Osteocyte (in vitro differentiated cells): ENCODE measurements around the gene CASP1. TPM values are rescaled to one million over a fixed set of nuclear protein-coding genes. Genes with fewer than 3 reads are reported as not detected.

Source experiments
- DNase-seq: peaks from one replicate; pipeline ENCODE4 v3.0.0; 2021; ENCODE audit warnings: mixed read lengths; ENCODE audit not compliant: unreplicated experiment; ENCODE audit errors: extremely low spot score
- H3K27ac Mint-ChIP-seq: one replicate; pipeline ENCODE4 v1.8.0; 2021; ENCODE audit warnings: mild to moderate bottlenecking, mixed read lengths; ENCODE audit not compliant: unreplicated experiment
- H3K27me3 Mint-ChIP-seq: one replicate; pipeline ENCODE4 v1.8.0; 2021; ENCODE audit warnings: mixed read lengths; ENCODE audit not compliant: unreplicated experiment
- H3K36me3 Mint-ChIP-seq: one replicate; pipeline ENCODE4 v1.8.0; 2021; ENCODE audit warnings: mixed read lengths; ENCODE audit not compliant: unreplicated experiment
- H3K4me1 Mint-ChIP-seq: one replicate; pipeline ENCODE4 v1.8.0; 2021; ENCODE audit warnings: mixed read lengths; ENCODE audit not compliant: unreplicated experiment
- H3K4me3 Mint-ChIP-seq: one replicate; pipeline ENCODE4 v1.8.0; 2021; ENCODE audit warnings: mild to moderate bottlenecking, moderate library complexity, mixed read lengths; ENCODE audit not compliant: unreplicated experiment
- H3K9me3 Mint-ChIP-seq: one replicate; pipeline ENCODE4 v1.8.0; 2021; ENCODE audit warnings: mixed read lengths; ENCODE audit not compliant: unreplicated experiment
- CTCF ChIP-seq: fragments of 200-600 bp; sonication (generic); IDR thresholded peaks from 2 replicates; pipeline ENCODE4 v1.5.0; 2021; ENCODE audit warnings: antibody characterized with exemption, mild to moderate bottlenecking, moderate library complexity
- total RNA-seq: library from RNA; stranded (reverse); gene quantifications from 2 replicates; pipeline ENCODE4 v1.2.1, GENCODE V29; 2021

Gene CASP1
- total RNA-seq, 1 donor from 2014 or later: 1.1 TPM

- Mint-ChIP-seq H3K27ac (no peak overlapping the region), H3K36me3 (no peaks in the 10 kb centered on the region), H3K9me3 (no peaks in the 10 kb centered on the region), H3K27me3 (no peaks in the 10 kb centered on the region), H3K4me3 (no peak overlapping the region), H3K4me1 (no peaks in the 10 kb centered on the region)
- DNase-seq: no peak
- TF ChIP-seq CTCF: no peak
Observed at GRCh38 chr11:105004021-105004420, 30.9 kb downstream of the CASP1 start.

- H3K4me1 Mint-ChIP-seq: no peaks in the 10 kb centered on the region
- TF ChIP-seq CTCF: no peak
- no peaks in the 10 kb centered on the region for H3K9me3 Mint-ChIP-seq
Observed at GRCh38 chr11:105003151-105003550, 31.8 kb downstream of the CASP1 start.

GRCh38 chr11:105000797-105001196, 34.1 kb downstream of the CASP1 start:
- no peak overlapping the region for H3K27ac Mint-ChIP-seq
- H3K9me3 Mint-ChIP-seq: no peaks in the 10 kb centered on the region
- H3K36me3 Mint-ChIP-seq: no peaks in the 10 kb centered on the region
- no peak for DNase-seq
- H3K4me3 Mint-ChIP-seq: no peak overlapping the region
- H3K4me1 Mint-ChIP-seq: no peaks in the 10 kb centered on the region
- TF ChIP-seq CTCF: peak; percentile 47
- no peaks in the 10 kb centered on the region for H3K27me3 Mint-ChIP-seq

More at GRCh38 chr11:105003151-105003550, 31.8 kb downstream of the CASP1 start:
- H3K4me3 Mint-ChIP-seq: no peak overlapping the region
- H3K36me3 Mint-ChIP-seq: no peaks in the 10 kb centered on the region
- no peak overlapping the region for H3K27ac Mint-ChIP-seq
- no peak for DNase-seq
- no peaks in the 10 kb centered on the region for H3K27me3 Mint-ChIP-seq

GRCh38 chr11:105000167-105000566, 34.8 kb downstream of the CASP1 start:
- no peaks in the 10 kb centered on the region for H3K36me3 Mint-ChIP-seq
- no peaks in the 10 kb centered on the region for H3K27me3 Mint-ChIP-seq
- no peaks in the 10 kb centered on the region for H3K9me3 Mint-ChIP-seq
- DNase-seq: no peak
- H3K4me1 Mint-ChIP-seq: no peaks in the 10 kb centered on the region
- TF ChIP-seq CTCF: no peak
- H3K27ac Mint-ChIP-seq: no peak overlapping the region
- no peak overlapping the region for H3K4me3 Mint-ChIP-seq

- Mint-ChIP-seq H3K4me1 (no peaks in the 10 kb centered on the region), H3K27ac (no peak overlapping the region), H3K27me3 (no peaks in the 10 kb centered on the region), H3K36me3 (no peaks in the 10 kb centered on the region), H3K9me3 (no peaks in the 10 kb centered on the region), H3K4me3 (no peak overlapping the region)
- no peak for TF ChIP-seq CTCF
- DNase-seq: no peak
Observed at GRCh38 chr11:104999721-105000120, 35.2 kb downstream of the CASP1 start.
